T-helper 2 cell treated with Interferon-gamma antibody and Interleukin-4, amounts not matched to agents 5 μg/mL and 100 μg/mL, for 36 hours (primary cell): ENCODE measurements around the gene PLS1.
"Not testable (repeated sequence)": the region's sequence is repeated elsewhere in the genome, so short reads cannot be mapped to it uniquely, and the experiment has no call there.

Experiments used
- DNase-seq: peaks from one replicate; pipeline ENCODE4 v3.0.0; 2021; ENCODE audit warnings: low spot score
- H3K27ac Mint-ChIP-seq: one replicate; pipeline ENCODE4 v1.8.0; 2021; ENCODE audit warnings: mild to moderate bottlenecking, mixed read lengths
- H3K27me3 Mint-ChIP-seq: one replicate; pipeline ENCODE4 v1.8.0; 2021; ENCODE audit warnings: low read depth, mixed read lengths
- H3K36me3 Mint-ChIP-seq: one replicate; pipeline ENCODE4 v1.8.0; 2021; ENCODE audit warnings: low read depth, mixed read lengths
- H3K4me1 Mint-ChIP-seq: one replicate; pipeline ENCODE4 v1.8.0; 2021; ENCODE audit warnings: low read depth, mixed read lengths
- H3K4me3 Mint-ChIP-seq: one replicate; pipeline ENCODE4 v1.8.0; 2022; ENCODE audit warnings: mild to moderate bottlenecking, moderate library complexity, mixed read lengths
- H3K9me3 Mint-ChIP-seq: one replicate; pipeline ENCODE4 v1.8.0; 2021; ENCODE audit warnings: mixed read lengths

The PLS1 gene

GRCh38 chr3:142578329-142579223 lies 17.6 kb upstream of the PLS1 start, which contains the start of gene ATR:
Gene ATR (minus strand): TSS chr3:142578733. CDS start chr3:142578704, 29 bp downstream.
- peak within 1 kb of the TSS; percentile 96 for H3K27ac Mint-ChIP-seq
- H3K4me3 Mint-ChIP-seq, result peak within 1 kb of the TSS; percentile 98
- peaks cover 12% of the 10 kb centered on the region for H3K27me3 Mint-ChIP-seq
- peaks cover 32% of the 10 kb centered on the region for H3K4me1 Mint-ChIP-seq
- H3K9me3 Mint-ChIP-seq, result no peaks in the 10 kb centered on the region
- peaks cover 4% of the 10 kb centered on the region for H3K36me3 Mint-ChIP-seq
- peak; percentile 97 for DNase-seq

GRCh38 chr3:142580061-142580423 lies 16.2 kb upstream of the PLS1 start:
- peaks cover 24% of the 10 kb centered on the region for H3K4me1 Mint-ChIP-seq
- DNase-seq, result no peak
- no peaks in the 10 kb centered on the region for H3K9me3 Mint-ChIP-seq
- peak overlapping the region; percentile 96 for H3K27ac Mint-ChIP-seq
- H3K4me3 Mint-ChIP-seq, result peak overlapping the region; percentile 98
- H3K36me3 Mint-ChIP-seq, result peaks cover 1% of the 10 kb centered on the region
- H3K27me3 Mint-ChIP-seq, result peaks cover 19% of the 10 kb centered on the region

GRCh38 chr3:142581070-142581469 lies 15.1 kb upstream of the PLS1 start:
- Mint-ChIP-seq H3K4me1 (peaks cover 16% of the 10 kb centered on the region), H3K27me3 (peaks cover 20% of the 10 kb centered on the region)
- not testable (repeated sequence) for H3K27ac Mint-ChIP-seq, H3K9me3 Mint-ChIP-seq, H3K4me3 Mint-ChIP-seq, DNase-seq, H3K36me3 Mint-ChIP-seq

- Mint-ChIP-seq H3K27ac (no peak overlapping the region), H3K9me3 (no peaks in the 10 kb centered on the region), H3K4me3 (no peak overlapping the region), H3K27me3 (peaks cover 37% of the 10 kb centered on the region), H3K4me1 (no peaks in the 10 kb centered on the region), H3K36me3 (no peaks in the 10 kb centered on the region)
- no peak for DNase-seq
Measured at GRCh38 chr3:142586803-142587406, 9.3 kb upstream of the PLS1 start.

GRCh38 chr3:142588703-142589102 lies 7.5 kb upstream of the PLS1 start:
- H3K9me3 Mint-ChIP-seq, result no peaks in the 10 kb centered on the region
- no peaks in the 10 kb centered on the region for H3K4me1 Mint-ChIP-seq
- DNase-seq, result no peak
- H3K36me3 Mint-ChIP-seq, result no peaks in the 10 kb centered on the region
- H3K27me3 Mint-ChIP-seq, result peaks cover 28% of the 10 kb centered on the region
- no peak overlapping the region for H3K27ac Mint-ChIP-seq
- no peak overlapping the region for H3K4me3 Mint-ChIP-seq

DNA sequence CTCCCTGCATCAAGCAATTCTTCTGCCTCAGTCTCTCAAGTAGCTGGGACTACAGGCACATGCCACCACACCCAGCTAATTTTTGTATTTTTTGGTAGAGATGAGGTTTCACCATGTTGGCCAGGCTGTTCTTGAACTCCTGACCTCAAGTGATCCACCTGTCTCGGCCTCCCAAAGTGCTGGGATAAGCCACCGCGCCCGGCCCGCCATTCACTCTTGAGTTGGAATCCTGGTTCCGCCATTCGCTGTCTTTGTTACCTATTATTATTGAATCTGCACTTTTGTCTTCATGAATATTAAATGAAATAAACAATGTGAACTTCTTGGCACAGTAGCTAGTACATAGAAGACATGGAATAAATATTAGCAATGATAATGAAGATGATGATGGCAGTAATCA lies 3.9 kb upstream of the PLS1 start:
- H3K4me1 Mint-ChIP-seq, H3K9me3 Mint-ChIP-seq, H3K27ac Mint-ChIP-seq, H3K4me3 Mint-ChIP-seq, DNase-seq, H3K36me3 Mint-ChIP-seq: not testable (repeated sequence)
- peaks cover 11% of the 10 kb centered on the region for H3K27me3 Mint-ChIP-seq

- Mint-ChIP-seq H3K27me3 (peaks cover 3% of the 10 kb centered on the region), H3K27ac (no peak overlapping the region), H3K9me3 (no peaks in the 10 kb centered on the region), H3K4me1 (peaks cover 16% of the 10 kb centered on the region), H3K36me3 (no peaks in the 10 kb centered on the region), H3K4me3 (peak overlapping the region; percentile 96)
- no peak for DNase-seq
Measured at GRCh38 chr3:142595141-142595540, 1.1 kb upstream of the PLS1 start.

- Mint-ChIP-seq H3K27me3 (no peaks in the 10 kb centered on the region), H3K27ac (peak overlapping the region; percentile 43), H3K4me1 (peaks cover 16% of the 10 kb centered on the region), H3K36me3 (no peaks in the 10 kb centered on the region), H3K4me3 (peak overlapping the region; percentile 96), H3K9me3 (no peaks in the 10 kb centered on the region)
- no peak for DNase-seq
Measured at GRCh38 chr3:142595581-142595950, 627 bp upstream of the PLS1 start.

DNA sequence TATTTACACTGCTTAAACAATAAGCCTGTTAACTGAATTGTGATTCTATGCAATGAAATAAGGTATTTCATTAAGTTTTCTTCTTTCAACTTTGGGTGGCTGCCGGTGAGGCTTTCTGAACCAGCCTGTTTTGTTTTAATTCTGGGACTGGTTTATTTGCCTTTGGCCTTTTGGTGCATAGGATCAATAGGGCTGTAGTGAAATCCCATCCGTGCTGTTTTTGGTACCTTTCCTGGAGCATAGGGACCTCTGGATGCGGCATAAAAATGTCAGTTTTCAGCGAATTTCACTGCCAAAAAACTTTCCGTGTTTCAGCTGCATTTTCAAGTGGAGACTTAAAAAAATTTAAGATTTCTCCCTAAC lies 514 bp downstream of the PLS1 start:
- H3K4me1 Mint-ChIP-seq, result peaks cover 16% of the 10 kb centered on the region

GRCh38 chr3:142597906-142598305 lies 1.7 kb downstream of the PLS1 start:
- H3K36me3 Mint-ChIP-seq, result no peaks in the 10 kb centered on the region
- no peaks in the 10 kb centered on the region for H3K27me3 Mint-ChIP-seq
- H3K27ac Mint-ChIP-seq, result peak overlapping the region; percentile 9
- H3K4me3 Mint-ChIP-seq, result peak overlapping the region; percentile 55
- no peak for DNase-seq
- no peaks in the 10 kb centered on the region for H3K9me3 Mint-ChIP-seq
- peaks cover 16% of the 10 kb centered on the region for H3K4me1 Mint-ChIP-seq

More for the DNA sequence above, 514 bp downstream of the PLS1 start:
- Mint-ChIP-seq H3K36me3 (no peaks in the 10 kb centered on the region), H3K27ac (no peak overlapping the region), H3K4me3 (peak overlapping the region; percentile 96), H3K9me3 (no peaks in the 10 kb centered on the region), H3K27me3 (no peaks in the 10 kb centered on the region)
- no peak for DNase-seq

DNA sequence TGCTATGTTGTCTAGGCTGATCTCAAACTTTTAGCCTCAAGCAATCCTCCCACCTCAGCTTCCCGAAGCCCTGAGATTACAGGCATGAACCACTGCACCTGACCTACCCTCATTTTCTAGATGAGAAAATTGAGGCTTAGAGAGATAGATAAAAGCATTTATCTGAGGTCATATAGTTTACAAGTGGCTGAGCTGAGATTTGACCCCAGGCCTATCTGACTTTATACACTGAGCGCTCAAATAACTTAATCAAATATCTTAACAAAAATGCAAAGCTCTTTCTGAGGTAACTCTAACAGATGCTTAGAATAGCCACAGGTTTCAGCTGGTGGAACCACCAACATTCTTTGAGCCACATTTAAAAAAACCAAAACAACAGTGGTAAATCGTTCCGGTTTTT lies 5.5 kb downstream of the PLS1 start:
- H3K9me3 Mint-ChIP-seq, result no peaks in the 10 kb centered on the region
- H3K4me3 Mint-ChIP-seq, result no peak overlapping the region
- H3K4me1 Mint-ChIP-seq, result peaks cover 14% of the 10 kb centered on the region
- H3K27me3 Mint-ChIP-seq, result no peaks in the 10 kb centered on the region
- DNase-seq, result no peak
- H3K27ac Mint-ChIP-seq, result no peak overlapping the region
- no peaks in the 10 kb centered on the region for H3K36me3 Mint-ChIP-seq

DNA sequence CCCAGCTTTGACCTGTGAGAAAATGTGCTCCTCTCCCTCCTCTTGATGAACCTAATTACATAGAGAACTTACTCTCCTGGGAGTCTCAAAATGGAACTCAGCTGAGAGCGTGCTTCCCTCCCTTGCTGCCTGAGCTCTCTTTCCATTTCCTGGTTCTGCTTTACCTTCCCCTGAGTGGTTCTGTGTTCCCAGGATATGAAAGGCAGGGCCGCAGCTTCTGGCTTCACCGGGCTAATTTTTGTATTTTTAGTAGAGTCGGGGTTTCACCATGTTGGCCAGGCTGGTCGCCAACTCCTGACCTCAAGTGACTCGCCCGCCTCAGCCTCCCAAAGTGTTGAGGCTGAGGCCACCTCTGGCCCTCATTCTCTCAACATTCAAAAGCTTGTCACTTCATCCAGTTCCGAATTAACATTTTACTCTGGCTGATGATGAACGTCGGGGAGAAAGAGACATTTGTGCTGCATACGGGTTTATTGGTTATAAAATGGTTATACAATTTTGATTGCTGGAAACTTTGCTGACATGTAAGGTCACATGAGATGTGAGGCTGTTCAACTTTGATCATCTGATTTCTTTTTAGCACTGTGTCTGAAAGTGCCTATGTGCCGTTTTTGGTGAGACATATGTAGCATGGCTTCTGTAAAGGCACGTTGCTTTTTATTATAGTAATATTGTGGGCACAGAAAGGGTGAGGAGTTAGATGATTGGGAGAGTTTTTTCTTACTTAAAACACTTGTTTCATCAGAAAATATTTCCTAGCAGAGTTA lies 6.6 kb downstream of the PLS1 start:
- H3K4me3 Mint-ChIP-seq, result no peak overlapping the region
- H3K27me3 Mint-ChIP-seq, result no peaks in the 10 kb centered on the region
- H3K36me3 Mint-ChIP-seq, result no peaks in the 10 kb centered on the region
- no peak overlapping the region for H3K27ac Mint-ChIP-seq
- no peaks in the 10 kb centered on the region for H3K9me3 Mint-ChIP-seq
- no peak for DNase-seq
- H3K4me1 Mint-ChIP-seq, result peaks cover 7% of the 10 kb centered on the region

DNA sequence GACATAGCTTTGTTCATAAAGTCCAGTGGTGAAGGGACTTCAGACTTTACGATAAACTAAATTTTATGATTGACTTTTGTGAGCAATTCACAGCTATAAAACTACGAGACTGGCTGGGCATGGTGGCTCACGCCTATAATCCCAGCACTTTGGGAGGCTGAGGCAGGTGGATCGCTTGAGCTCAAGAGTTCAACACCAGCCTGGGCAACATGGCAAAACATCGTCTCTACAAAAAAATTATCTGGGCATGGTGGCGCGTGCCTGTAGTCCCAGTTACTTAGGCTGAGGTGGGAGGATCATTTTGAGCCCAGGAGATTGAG lies 7.2 kb downstream of the PLS1 start:
- H3K4me3 Mint-ChIP-seq, H3K36me3 Mint-ChIP-seq, H3K27ac Mint-ChIP-seq, H3K4me1 Mint-ChIP-seq, H3K27me3 Mint-ChIP-seq, H3K9me3 Mint-ChIP-seq, DNase-seq: not testable (repeated sequence)

DNA sequence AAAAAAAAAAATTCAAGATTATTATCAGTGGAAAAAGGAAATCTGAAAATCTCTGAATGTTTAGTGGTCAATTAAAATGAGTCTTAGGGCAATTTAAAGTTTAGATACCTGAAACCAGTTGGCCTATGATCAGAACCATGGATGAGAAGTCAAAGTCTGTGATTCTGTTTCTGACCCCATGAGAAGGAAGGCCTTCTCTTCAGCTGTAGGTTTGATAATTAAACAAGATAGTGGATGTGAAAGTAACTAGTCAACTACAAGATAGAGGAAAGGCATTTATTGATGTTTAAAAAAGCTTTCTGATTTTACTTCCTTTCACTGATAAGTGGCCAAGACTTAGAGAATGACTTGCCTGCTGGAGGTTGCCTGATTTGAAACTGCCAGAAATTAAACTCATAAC lies 8.7 kb downstream of the PLS1 start:
- no peaks in the 10 kb centered on the region for H3K9me3 Mint-ChIP-seq

More for the DNA sequence above, 8.7 kb downstream of the PLS1 start:
- Mint-ChIP-seq H3K4me3 (no peak overlapping the region), H3K36me3 (no peaks in the 10 kb centered on the region), H3K4me1 (peaks cover 2% of the 10 kb centered on the region), H3K27ac (no peak overlapping the region), H3K27me3 (no peaks in the 10 kb centered on the region)
- no peak for DNase-seq
